Activated CD8-positive, alpha-beta memory T cell treated with anti-CD3 and anti-CD28 coated beads for 36 hours (primary cell): ENCODE results near the gene SLC9A5. TPM values are rescaled to one million over a fixed set of nuclear protein-coding genes. Genes with fewer than 3 reads are reported as not detected.

Source experiments
- CTCF ChIA-PET: fragments of 350-600 bp; sonication (Branson Sonifier 250); formaldehyde crosslinking; loops from one replicate; lab custom pipeline; 2021; ENCODE audit warnings: antibody characterized with exemption; lab: Charles Lee
- POLR2A ChIA-PET: fragments of 350-600 bp; sonication (Branson Sonifier 250); formaldehyde crosslinking; loops from one replicate; lab custom pipeline; 2021; ENCODE audit warnings: antibody characterized with exemption; lab: Charles Lee
- total RNA-seq, 2 experiments: library from RNA; stranded (reverse); gene quantifications; one replicate each; pipeline ENCODE4 v1.2.3, GENCODE V29; 2021

SLC9A5 gene
- total RNA-seq, 2 experiments from 2014 or later = 6.7 to 7.8 TPM

DNA sequence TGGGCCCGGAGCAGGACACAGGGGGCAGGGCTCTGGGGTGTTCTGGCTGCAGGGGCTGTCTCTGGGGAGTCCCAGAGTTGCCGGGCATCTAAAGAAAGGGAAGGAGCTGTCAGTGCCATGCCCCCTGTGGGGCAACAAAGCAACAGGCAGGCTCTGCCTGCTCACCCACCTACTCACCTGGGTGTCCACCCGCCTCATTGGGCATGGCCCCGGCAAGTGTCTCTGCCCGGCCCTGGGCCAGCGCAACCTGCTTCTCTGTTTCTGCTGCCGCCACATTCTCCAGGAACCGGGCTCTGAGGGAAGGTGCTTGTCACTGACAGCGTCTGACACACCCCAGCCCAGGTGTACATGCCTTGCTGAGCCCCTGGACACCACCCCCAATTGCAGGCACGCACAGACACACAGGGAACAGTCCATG, 14.6 kb upstream of the SLC9A5 start:
- CTCF ChIA-PET = no interaction called here
- POLR2A ChIA-PET = interaction anchor here (1.2 kb wide), 1 partner anchor 10 kb away, joined by 3 read pairs; no protein-coding TSS in a partner anchor

- CTCF ChIA-PET = no interaction called here
- POLR2A ChIA-PET = interaction anchor here (1.0 to 2.1 kb wide), 2 partner anchors 9 to 13 kb away, joined by 3 to 6 read pairs; no protein-coding TSS in a partner anchor
These were observed 12.8 kb upstream of the SLC9A5 start for GRCh38 chr16:67235816-67236562.

DNA sequence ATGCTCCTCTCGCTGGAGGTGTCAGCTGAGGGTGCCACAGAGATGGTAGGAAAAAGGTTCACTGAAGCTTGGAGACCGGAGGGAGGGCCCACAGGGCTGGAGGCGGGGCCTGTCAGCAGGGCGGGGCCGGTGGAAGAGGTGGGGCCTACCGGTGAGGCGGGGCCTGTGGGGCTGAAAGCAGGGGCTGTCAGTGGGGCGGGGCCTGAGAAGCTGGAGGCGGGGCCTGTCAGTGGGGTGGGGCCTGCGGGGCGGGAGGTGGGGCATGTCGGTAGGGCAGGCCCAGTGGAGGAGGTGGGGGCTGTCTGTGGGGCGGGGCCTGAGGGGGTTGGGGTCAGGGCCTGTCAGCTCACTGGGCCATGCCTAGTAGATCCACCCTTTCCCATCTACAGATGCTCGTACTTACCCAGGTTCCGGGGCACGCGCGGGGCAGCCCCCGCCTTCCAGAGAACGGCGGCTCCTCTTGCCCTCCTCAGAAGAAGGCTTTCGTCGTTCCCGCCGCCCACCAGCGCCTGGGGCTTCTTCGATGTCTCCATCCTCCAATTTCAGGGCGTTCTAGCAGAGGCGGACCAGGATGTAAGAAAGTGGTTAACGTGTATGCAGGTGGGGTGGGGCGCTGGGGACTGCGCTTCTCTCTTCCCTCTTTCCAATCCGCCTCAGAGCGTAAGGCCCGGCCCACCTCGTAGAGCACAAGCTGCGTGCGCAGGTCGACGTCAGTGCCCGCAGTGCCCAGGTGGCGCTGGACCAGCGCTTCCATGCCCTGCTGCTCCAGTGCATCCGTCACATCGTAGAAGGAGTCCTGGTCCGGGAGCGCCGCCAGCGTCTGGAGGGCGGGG, 12.0 kb upstream of the SLC9A5 start:
- POLR2A ChIA-PET = interaction anchor here (1.0 to 2.1 kb wide), 3 partner anchors 8 to 13 kb away, joined by 3 to 6 read pairs (median 3); no protein-coding TSS in a partner anchor
- CTCF ChIA-PET = interaction anchor here (1.1 kb wide), 1 partner anchor 9 kb away, joined by 6 read pairs; no protein-coding TSS in a partner anchor

GRCh38 chr16:67237396-67238277, 11.1 kb upstream of the SLC9A5 start:
- ChIA-PET POLR2A (interaction anchor here (1.2 kb wide), 1 partner anchor 9 kb away, joined by 3 read pairs; no protein-coding TSS in a partner anchor), CTCF (interaction anchor here (1.1 to 1.6 kb wide), 3 partner anchors 8 to 53 kb away, joined by 3 to 6 read pairs (median 6); partner anchors contain the start of gene TMEM208)

- POLR2A ChIA-PET = interaction anchor here (0.6 kb wide), 1 partner anchor 20 kb away, joined by 3 read pairs; no protein-coding TSS in a partner anchor
These were observed 10.6 kb upstream of the SLC9A5 start for GRCh38 chr16:67238278-67238575.

GRCh38 chr16:67238806-67239470, 9.8 kb upstream of the SLC9A5 start:
- POLR2A ChIA-PET = interaction anchor here (0.6 kb wide), 2 partner anchors 20 to 280 kb away, joined by 3 to 7 read pairs; no protein-coding TSS in a partner anchor

More at GRCh38 chr16:67238278-67238575, 10.6 kb upstream of the SLC9A5 start:
- CTCF ChIA-PET = interaction anchor here (1.2 to 1.6 kb wide), 2 partner anchors 12 to 53 kb away, joined by 3 to 6 read pairs; partner anchors contain the start of gene TMEM208

GRCh38 chr16:67240506-67240905, 8.3 kb upstream of the SLC9A5 start:
- ChIA-PET POLR2A (no interaction called here), CTCF (no interaction called here)

More at GRCh38 chr16:67238806-67239470, 9.8 kb upstream of the SLC9A5 start:
- CTCF ChIA-PET = interaction anchor here (1.2 to 1.6 kb wide), 2 partner anchors 12 to 54 kb away, joined by 3 to 6 read pairs; partner anchors contain the start of gene TMEM208

GRCh38 chr16:67241008-67241900, 7.5 kb upstream of the SLC9A5 start:
- ChIA-PET CTCF (no interaction called here), POLR2A (interaction anchor here (0.6 kb wide), 1 partner anchor 88 kb away, joined by 3 read pairs; no protein-coding TSS in a partner anchor)

DNA sequence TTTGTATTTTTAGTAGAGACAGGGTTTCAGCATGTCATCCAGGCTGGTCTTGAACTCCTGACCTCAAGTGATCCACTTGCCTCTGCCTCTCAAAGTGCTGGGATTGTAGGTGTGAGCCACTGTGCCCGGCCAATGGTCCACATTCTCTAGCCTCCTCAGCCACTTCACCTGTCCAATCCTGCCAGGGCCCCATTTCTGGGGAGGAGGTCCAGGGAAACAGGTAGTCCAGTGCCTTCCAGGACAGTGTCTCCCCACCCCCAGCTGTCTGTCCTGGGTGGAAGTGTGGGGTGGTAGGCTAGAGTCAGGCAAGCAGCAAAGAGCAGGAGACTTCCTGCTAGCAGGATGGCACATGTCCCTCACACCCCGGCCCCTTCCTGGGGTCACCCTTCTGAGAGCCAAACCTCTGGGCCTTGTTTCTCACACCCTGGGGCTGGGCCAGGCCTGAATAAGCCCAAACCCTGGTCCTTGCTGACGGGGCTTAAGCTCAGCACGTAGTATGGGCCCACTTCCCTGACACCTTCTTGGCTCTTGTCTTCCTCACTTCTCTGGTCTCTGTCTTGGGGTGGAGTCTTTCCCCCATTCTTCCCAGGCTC, 6.5 kb upstream of the SLC9A5 start:
- ChIA-PET POLR2A (interaction anchor here (3.8 kb wide), 1 partner anchor 15 kb away, joined by 18 read pairs; the partner anchor contains the start of gene TMEM208), CTCF (interaction anchor here (6.9 kb wide), 1 partner anchor 14 kb away, joined by 30 read pairs; the partner anchor contains the start of gene TMEM208)

DNA sequence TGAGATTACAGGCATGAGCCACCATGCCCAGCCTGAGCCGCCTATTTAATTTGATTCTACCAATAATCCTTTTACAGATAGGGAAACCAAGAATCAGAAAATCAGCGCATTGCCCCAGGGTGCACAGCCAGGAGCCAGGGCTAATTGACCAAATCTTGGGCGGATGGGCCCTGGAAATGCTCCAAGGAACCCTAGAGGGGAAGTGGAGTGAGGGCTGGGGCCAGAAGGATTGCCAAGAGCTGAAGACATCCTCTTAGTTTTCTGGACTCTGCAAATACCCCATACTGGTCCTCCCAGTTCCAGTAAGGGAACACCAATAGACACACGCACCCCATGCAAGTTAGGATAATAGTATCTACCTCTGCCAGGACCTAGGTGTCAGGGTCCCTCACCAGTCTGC, 5.3 kb upstream of the SLC9A5 start:
- POLR2A ChIA-PET = interaction anchor here (1.0 to 3.8 kb wide), 4 partner anchors 7 to 68 kb away, joined by 5 to 18 read pairs (median 9); partner anchors contain the start of gene TMEM208
- CTCF ChIA-PET = interaction anchor here (1.2 to 6.9 kb wide), 2 partner anchors 16 to 225 kb away, joined by 5 to 30 read pairs; partner anchors contain the start of gene TMEM208

DNA sequence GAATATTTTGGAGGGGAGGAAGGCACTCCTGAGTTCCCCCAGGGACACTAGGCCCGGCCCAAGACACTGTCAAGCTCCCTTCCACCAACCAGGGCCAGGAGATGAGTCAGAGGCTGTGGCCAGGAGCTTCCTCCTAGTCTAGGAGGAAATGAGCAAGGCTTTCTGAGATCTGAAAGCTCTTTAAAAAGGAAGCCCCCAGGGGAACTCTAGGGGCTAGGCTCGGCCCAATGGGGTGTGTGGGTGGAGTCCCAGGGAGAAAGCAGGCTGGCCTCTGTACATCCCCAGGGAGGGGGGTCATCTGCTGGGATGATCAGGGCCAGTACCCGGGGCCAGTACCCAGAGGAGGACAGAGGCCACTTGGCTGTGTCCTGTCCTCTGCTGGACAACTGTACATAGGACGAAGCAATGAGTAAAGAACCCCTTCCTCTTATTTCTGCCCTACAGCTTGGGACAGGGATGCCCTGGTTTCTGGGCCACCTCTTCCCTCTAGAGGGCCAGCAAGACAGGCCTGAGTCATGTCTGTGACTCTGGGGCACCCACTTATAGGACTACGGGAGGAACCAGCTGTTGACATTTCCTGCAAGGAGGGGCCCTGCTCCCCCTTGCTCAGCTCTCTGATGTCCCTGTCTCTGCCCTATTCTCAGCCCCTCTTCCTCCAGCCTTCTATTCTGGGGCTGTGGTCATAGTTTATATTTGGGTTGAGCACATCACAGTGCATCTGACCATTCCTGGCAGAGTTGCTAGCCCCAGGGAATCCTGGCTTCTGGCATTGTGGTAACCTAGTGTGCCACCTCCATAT, 4.2 kb upstream of the SLC9A5 start:
- ChIA-PET CTCF (interaction anchor here (1.0 to 6.9 kb wide), 6 partner anchors 17 to 226 kb away, joined by 3 to 30 read pairs (median 4); partner anchors contain the start of genes TMEM208 and ZDHHC1), POLR2A (interaction anchor here (1.0 to 3.8 kb wide), 5 partner anchors 9 to 67 kb away, joined by 3 to 18 read pairs (median 6); partner anchors contain the start of gene TMEM208)

GRCh38 chr16:67245186-67245585, 3.6 kb upstream of the SLC9A5 start:
- CTCF ChIA-PET = interaction anchor here (0.6 to 6.9 kb wide), 6 partner anchors 17 to 171 kb away, joined by 3 to 30 read pairs (median 4); partner anchors contain the start of genes KCTD19, LRRC36, TMEM208 and ZDHHC1
- POLR2A ChIA-PET = interaction anchor here (1.9 to 3.8 kb wide), 3 partner anchors 9 to 18 kb away, joined by 6 to 18 read pairs (median 12); partner anchors contain the start of gene TMEM208

DNA sequence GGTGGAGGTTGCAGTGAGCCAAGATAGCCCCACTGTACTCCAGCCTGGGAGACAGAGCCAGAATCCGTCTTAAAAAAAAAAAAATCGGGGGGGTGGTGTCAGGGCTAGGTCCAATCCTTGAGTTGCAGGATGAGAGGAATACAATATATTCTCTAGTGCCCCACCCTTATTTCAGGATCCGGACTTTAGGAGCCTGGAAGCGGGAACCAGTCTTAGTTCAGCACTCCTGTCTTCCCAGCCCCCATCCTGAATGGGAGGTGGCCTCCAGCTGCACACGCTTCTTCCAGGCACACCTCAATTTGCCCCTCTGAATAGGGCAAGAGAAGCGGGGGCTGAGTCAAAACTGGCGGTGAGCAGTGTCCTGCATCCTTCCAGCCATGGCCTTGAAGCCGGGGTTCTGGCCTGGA, 3.1 kb upstream of the SLC9A5 start:
- ChIA-PET CTCF (interaction anchor here (0.6 to 6.9 kb wide), 6 partner anchors 8 to 93 kb away, joined by 3 to 30 read pairs (median 5); partner anchors contain the start of genes KCTD19, LRRC36 and TMEM208), POLR2A (interaction anchor here (0.7 to 3.8 kb wide), 5 partner anchors 10 to 136 kb away, joined by 3 to 18 read pairs (median 6); partner anchors contain the start of genes PHAF1 and TMEM208)

GRCh38 chr16:67246081-67246755, 2.6 kb upstream of the SLC9A5 start:
- ChIA-PET POLR2A (interaction anchor here (0.7 to 3.8 kb wide), 3 partner anchors 17 to 137 kb away, joined by 3 to 18 read pairs (median 4); partner anchors contain the start of genes PHAF1 and TMEM208), CTCF (interaction anchor here (0.7 to 6.9 kb wide), 7 partner anchors 9 to 93 kb away, joined by 3 to 30 read pairs (median 6); partner anchors contain the start of gene TMEM208)
